ENCODE measurements around the gene CA10.

CA10 gene

DNA sequence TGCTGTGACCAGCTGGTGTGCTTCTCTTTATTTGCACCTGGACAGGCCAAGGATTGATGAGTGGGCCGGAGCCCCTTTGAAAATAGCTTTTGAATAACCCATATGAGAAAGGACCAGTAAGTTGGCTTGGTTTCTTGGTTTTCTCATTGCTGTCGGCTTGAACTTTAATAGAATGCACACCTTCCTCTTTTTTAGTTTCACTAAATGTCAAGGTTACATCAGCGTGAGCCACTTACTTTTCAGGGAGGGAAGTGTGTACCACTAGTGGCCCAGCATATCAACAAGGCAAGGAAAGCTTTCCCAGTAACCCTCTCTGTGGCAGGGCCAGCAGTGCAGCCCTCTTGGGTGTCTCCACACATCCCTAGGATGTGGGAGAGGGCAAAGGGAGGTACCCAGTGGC lies 433.3 kb downstream of the CA10 start:
- no peak for DNase-seq (ENCODE audit: low read depth, low spot score)
- no peaks in the 10 kb centered on the region for H3K9me3 ChIP-seq (ENCODE audit: insufficient read depth, low read length)
- no peak overlapping the region for H3K4me3 ChIP-seq (ENCODE audit: insufficient read length, low read depth)
- H3K27me3 ChIP-seq (ENCODE audit: insufficient read depth, insufficient read length): no peaks in the 10 kb centered on the region
- H3K36me3 ChIP-seq (ENCODE audit: insufficient read depth, insufficient read length, low read length): no peaks in the 10 kb centered on the region
- no peak overlapping the region for H3K9ac ChIP-seq (ENCODE audit: insufficient read length, low read depth)
- TF ChIP-seq YY1 (IDR thresholded peaks at IDR 0.05; ENCODE audit: insufficient read depth, insufficient read length) (no peak), ZNF274 (IDR thresholded peaks at IDR 0.05; ENCODE audit: low read depth, low read length) (no peak), SUZ12 (IDR thresholded peaks at IDR 0.05; ENCODE audit: extremely low read depth, insufficient read depth, insufficient read length) (no peak)
- no peaks in the 10 kb centered on the region for H3K4me1 ChIP-seq (ENCODE audit: insufficient read depth, insufficient read length)

DNA sequence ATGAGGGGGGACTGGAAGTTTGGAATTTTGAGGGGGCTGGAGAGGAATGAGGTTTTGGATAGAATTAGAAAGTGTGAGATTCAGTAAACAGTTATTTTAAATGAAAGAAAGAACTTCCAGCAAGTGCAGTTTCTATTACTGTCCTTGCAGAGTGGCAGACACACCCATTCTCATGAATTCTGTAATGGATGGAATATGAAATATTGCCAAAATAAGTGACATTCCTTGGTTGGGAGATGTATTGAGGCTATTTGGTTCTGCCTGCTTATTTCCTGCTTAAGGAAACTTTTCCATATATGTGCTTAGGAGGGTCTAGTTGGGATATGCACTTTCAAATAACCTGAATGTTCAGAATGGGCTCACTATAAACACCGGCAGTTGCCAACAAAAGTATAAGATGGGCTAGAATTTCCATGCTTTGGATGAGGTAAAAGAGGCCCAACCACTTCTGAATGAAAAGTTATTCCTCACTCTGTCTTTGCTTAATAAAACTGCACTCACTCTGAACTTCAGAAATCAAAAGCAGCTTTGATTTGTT lies 434.4 kb downstream of the CA10 start:
- Histone ChIP-seq H3K4me1 (ENCODE audit: insufficient read depth, insufficient read length) (no peaks in the 10 kb centered on the region), H3K9ac (ENCODE audit: insufficient read length, low read depth) (no peak overlapping the region), H3K27me3 (ENCODE audit: insufficient read depth, insufficient read length) (no peaks in the 10 kb centered on the region), H3K4me3 (ENCODE audit: insufficient read length, low read depth) (no peak overlapping the region), H3K9me3 (ENCODE audit: insufficient read depth, low read length) (no peaks in the 10 kb centered on the region), H3K36me3 (ENCODE audit: insufficient read depth, insufficient read length, low read length) (no peaks in the 10 kb centered on the region)
- no peak for DNase-seq (ENCODE audit: low read depth, low spot score)
- TF ChIP-seq SUZ12 (IDR thresholded peaks at IDR 0.05; ENCODE audit: extremely low read depth, insufficient read depth, insufficient read length): no peak
- no peak for TF ChIP-seq ZNF274 (IDR thresholded peaks at IDR 0.05; ENCODE audit: low read depth, low read length)
- TF ChIP-seq YY1 (IDR thresholded peaks at IDR 0.05; ENCODE audit: insufficient read depth, insufficient read length): no peak

DNA sequence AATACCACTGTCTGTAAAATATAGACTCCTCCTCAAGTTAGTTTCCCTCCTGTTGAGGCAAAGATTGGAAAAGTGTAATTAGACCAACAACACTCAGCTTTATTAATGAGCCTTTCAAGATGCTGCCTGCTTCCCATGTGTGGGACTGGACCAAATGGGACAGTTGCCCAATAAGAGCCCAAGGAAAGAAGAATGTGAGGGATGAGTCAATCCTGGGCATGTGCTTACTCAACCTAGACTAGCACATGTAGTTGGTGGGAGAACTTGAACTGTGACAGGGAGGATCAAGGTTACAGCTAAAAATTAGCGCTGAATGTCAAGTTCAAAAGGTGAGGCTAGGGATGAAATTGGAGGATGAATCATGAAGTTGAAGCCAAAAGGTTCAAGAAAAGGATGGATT lies 435.5 kb downstream of the CA10 start:
- no peaks in the 10 kb centered on the region for H3K27me3 ChIP-seq (ENCODE audit: insufficient read depth, insufficient read length)
- H3K9me3 ChIP-seq (ENCODE audit: insufficient read depth, low read length): no peaks in the 10 kb centered on the region
- no peak for TF ChIP-seq ZNF274 (IDR thresholded peaks at IDR 0.05; ENCODE audit: low read depth, low read length)
- no peaks in the 10 kb centered on the region for H3K36me3 ChIP-seq (ENCODE audit: insufficient read depth, insufficient read length, low read length)
- H3K4me3 ChIP-seq (ENCODE audit: insufficient read length, low read depth): no peak overlapping the region
- no peak overlapping the region for H3K9ac ChIP-seq (ENCODE audit: insufficient read length, low read depth)
- no peaks in the 10 kb centered on the region for H3K4me1 ChIP-seq (ENCODE audit: insufficient read depth, insufficient read length)
- no peak for DNase-seq (ENCODE audit: low read depth, low spot score)

DNA sequence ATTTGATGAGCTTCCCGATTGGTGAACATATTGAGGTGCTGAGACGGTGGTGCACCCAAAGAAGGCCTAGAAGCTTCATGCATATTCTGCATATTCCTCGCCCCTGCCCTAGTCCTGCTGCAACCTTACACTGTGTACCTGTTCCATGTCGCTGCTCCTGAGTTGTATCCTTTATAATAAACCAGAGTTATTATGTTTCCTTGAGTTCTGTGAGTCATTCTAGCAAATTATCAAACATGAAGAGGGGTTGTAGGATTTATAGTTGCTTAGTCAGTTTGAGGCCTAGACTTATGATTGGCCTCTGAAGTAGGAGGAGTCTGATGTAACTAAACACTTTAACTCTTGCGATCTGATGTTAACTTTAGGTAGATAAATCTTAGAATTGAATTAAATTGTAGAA lies 436.8 kb downstream of the CA10 start:
- Histone ChIP-seq H3K4me1 (ENCODE audit: insufficient read depth, insufficient read length) (no peaks in the 10 kb centered on the region), H3K9ac (ENCODE audit: insufficient read length, low read depth) (no peak overlapping the region), H3K9me3 (ENCODE audit: insufficient read depth, low read length) (no peaks in the 10 kb centered on the region), H3K27me3 (ENCODE audit: insufficient read depth, insufficient read length) (no peaks in the 10 kb centered on the region), H3K4me3 (ENCODE audit: insufficient read length, low read depth) (no peak overlapping the region), H3K36me3 (ENCODE audit: insufficient read depth, insufficient read length, low read length) (no peaks in the 10 kb centered on the region)
- DNase-seq (ENCODE audit: low read depth, low spot score): no peak
- TF ChIP-seq SUZ12 (IDR thresholded peaks at IDR 0.05; ENCODE audit: extremely low read depth, insufficient read depth, insufficient read length): no peak
- TF ChIP-seq YY1 (IDR thresholded peaks at IDR 0.05; ENCODE audit: insufficient read depth, insufficient read length): no peak
- TF ChIP-seq ZNF274 (IDR thresholded peaks at IDR 0.05; ENCODE audit: low read depth, low read length): no peak

DNA sequence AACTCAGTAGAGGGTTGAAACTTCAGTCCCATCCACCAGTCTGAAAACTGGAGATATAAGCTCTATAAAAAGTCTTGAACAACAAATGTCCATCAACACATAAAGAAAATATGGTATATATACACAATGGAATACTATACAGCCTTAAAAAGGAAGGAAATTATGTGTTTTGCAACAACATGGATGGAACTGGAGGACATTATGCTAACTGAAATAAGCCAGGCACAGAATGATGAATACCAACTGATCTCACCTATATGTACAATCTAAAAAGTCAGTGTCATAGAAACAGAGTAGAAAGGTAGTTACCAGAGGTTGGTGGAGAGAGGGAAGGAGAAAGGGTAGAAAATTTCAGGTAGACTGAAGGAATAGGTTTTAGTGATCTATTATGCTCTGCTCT lies 438.1 kb downstream of the CA10 start:
- Histone ChIP-seq H3K27me3 (ENCODE audit: insufficient read depth, insufficient read length) (no peaks in the 10 kb centered on the region), H3K9me3 (ENCODE audit: insufficient read depth, low read length) (no peaks in the 10 kb centered on the region), H3K9ac (ENCODE audit: insufficient read length, low read depth) (no peak overlapping the region), H3K4me1 (ENCODE audit: insufficient read depth, insufficient read length) (no peaks in the 10 kb centered on the region), H3K36me3 (ENCODE audit: insufficient read depth, insufficient read length, low read length) (no peaks in the 10 kb centered on the region), H3K4me3 (ENCODE audit: insufficient read length, low read depth) (no peak overlapping the region)
- TF ChIP-seq SUZ12 (IDR thresholded peaks at IDR 0.05; ENCODE audit: extremely low read depth, insufficient read depth, insufficient read length) (no peak), ZNF274 (IDR thresholded peaks at IDR 0.05; ENCODE audit: low read depth, low read length) (no peak), YY1 (IDR thresholded peaks at IDR 0.05; ENCODE audit: insufficient read depth, insufficient read length) (no peak)
- no peak for DNase-seq (ENCODE audit: low read depth, low spot score)

DNA sequence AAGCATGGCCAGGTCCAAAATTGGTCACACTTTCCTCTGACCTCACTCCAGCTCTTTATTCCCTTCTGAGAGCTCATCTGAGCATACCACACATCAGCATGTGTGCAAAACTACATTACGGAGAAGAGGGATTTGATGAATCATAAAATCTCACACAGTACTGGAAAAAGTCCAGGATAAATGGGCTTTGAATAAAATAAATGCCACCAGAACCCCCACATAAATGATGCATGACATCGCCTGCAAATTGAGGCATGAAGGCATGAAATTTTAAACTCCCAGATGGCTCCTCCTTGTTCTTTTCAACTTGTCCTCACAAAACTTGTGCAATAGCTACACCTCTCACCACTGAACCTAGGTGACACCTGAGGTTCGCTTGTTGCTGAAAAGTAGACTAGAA lies 439.5 kb downstream of the CA10 start:
- no peak overlapping the region for H3K9ac ChIP-seq (ENCODE audit: insufficient read length, low read depth)
- no peaks in the 10 kb centered on the region for H3K27me3 ChIP-seq (ENCODE audit: insufficient read depth, insufficient read length)
- no peak overlapping the region for H3K4me3 ChIP-seq (ENCODE audit: insufficient read length, low read depth)
- H3K9me3 ChIP-seq (ENCODE audit: insufficient read depth, low read length): no peaks in the 10 kb centered on the region
- H3K4me1 ChIP-seq (ENCODE audit: insufficient read depth, insufficient read length): no peaks in the 10 kb centered on the region
- no peak for TF ChIP-seq YY1 (IDR thresholded peaks at IDR 0.05; ENCODE audit: insufficient read depth, insufficient read length)
- no peak for TF ChIP-seq ZNF274 (IDR thresholded peaks at IDR 0.05; ENCODE audit: low read depth, low read length)
- TF ChIP-seq SUZ12 (IDR thresholded peaks at IDR 0.05; ENCODE audit: extremely low read depth, insufficient read depth, insufficient read length): no peak
- H3K36me3 ChIP-seq (ENCODE audit: insufficient read depth, insufficient read length, low read length): no peaks in the 10 kb centered on the region
- DNase-seq (ENCODE audit: low read depth, low spot score): no peak

DNA sequence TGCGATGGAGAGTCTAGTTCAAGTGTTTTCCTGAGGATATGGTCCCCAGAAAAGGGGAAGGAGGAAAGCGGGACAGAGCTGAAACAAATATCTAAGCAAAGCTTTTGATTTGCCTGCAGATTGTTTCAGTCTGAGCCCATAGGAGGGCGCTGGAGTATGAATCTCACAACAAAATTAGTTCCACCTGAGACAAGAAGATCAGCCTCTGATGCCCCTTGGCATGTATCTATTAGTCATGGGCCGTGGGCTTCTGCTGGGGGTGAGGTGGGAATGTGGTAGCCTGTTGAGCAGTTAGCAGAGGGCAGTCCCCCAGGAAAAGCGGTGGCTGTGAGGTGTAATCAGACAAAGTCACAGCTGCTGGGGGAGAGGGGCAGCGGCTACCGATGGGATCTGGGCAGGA lies 446.9 kb downstream of the CA10 start:
- Histone ChIP-seq H3K4me3 (ENCODE audit: insufficient read length, low read depth) (no peak overlapping the region), H3K36me3 (ENCODE audit: insufficient read depth, insufficient read length, low read length) (no peaks in the 10 kb centered on the region), H3K9ac (ENCODE audit: insufficient read length, low read depth) (no peak overlapping the region), H3K4me1 (ENCODE audit: insufficient read depth, insufficient read length) (no peaks in the 10 kb centered on the region), H3K27me3 (ENCODE audit: insufficient read depth, insufficient read length) (no peaks in the 10 kb centered on the region), H3K9me3 (ENCODE audit: insufficient read depth, low read length) (no peaks in the 10 kb centered on the region)
- no peak for DNase-seq (ENCODE audit: low read depth, low spot score)
- TF ChIP-seq ZNF274 (IDR thresholded peaks at IDR 0.05; ENCODE audit: low read depth, low read length) (no peak), YY1 (IDR thresholded peaks at IDR 0.05; ENCODE audit: insufficient read depth, insufficient read length) (no peak), SUZ12 (IDR thresholded peaks at IDR 0.05; ENCODE audit: extremely low read depth, insufficient read depth, insufficient read length) (no peak)

DNA sequence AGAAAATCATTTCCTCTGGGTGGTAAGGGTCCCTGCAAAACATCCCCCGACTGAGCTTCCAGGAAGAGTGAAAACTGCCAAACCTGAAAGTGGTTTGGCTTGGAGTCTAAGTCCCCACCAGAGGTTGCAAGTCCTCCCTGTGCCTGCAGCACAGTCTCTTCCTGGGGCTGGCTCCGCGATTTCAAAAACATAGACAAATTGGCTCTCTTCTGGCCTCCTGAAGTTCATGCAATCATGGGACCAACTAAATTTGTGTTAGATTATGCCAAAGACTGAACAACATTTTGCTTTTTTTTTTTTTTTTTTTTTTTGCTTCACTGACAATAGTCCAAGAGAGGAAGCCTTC lies 447.9 kb downstream of the CA10 start:
- no peaks in the 10 kb centered on the region for H3K27me3 ChIP-seq (ENCODE audit: insufficient read depth, insufficient read length)
- no peaks in the 10 kb centered on the region for H3K4me1 ChIP-seq (ENCODE audit: insufficient read depth, insufficient read length)
- TF ChIP-seq SUZ12 (IDR thresholded peaks at IDR 0.05; ENCODE audit: extremely low read depth, insufficient read depth, insufficient read length) (no peak), ZNF274 (IDR thresholded peaks at IDR 0.05; ENCODE audit: low read depth, low read length) (no peak), YY1 (IDR thresholded peaks at IDR 0.05; ENCODE audit: insufficient read depth, insufficient read length) (no peak)

More for the DNA sequence above, 447.9 kb downstream of the CA10 start:
- Histone ChIP-seq H3K9ac (ENCODE audit: insufficient read length, low read depth) (no peak overlapping the region), H3K36me3 (ENCODE audit: insufficient read depth, insufficient read length, low read length) (no peaks in the 10 kb centered on the region), H3K9me3 (ENCODE audit: insufficient read depth, low read length) (no peaks in the 10 kb centered on the region), H3K4me3 (ENCODE audit: insufficient read length, low read depth) (no peak overlapping the region)
- no peak for DNase-seq (ENCODE audit: low read depth, low spot score)
